Measurements from ENCODE around the gene CTSZ.

GRCh38 chr20:58973179-58973578, 33.9 kb downstream of the CTSZ start:
- TF ChIP-seq CTCF (IDR thresholded peaks at IDR 0.05) (no peak), POLR2A (IDR thresholded peaks at IDR 0.05) (no peak)
